Central memory CD8-positive, alpha-beta T cell (primary cell): ENCODE results near the gene KPNA2.
"Not testable (repeated sequence)": the region's sequence is repeated elsewhere in the genome, so short reads cannot be mapped to it uniquely, and the experiment has no call there.

Source experiments
- ATAC-seq: fragments of 150-1000 bp; cut with Tn5 transposase; replicated peaks from 2 replicates; pipeline ENCODE4 v1.10.0; 2022; ENCODE audit warnings: mild to moderate bottlenecking, moderate FRiP score, moderate number of reproducible peaks; ENCODE audit not compliant: poor library complexity, severe bottlenecking; ENCODE audit errors: extremely low read depth
- DNase-seq, 2 donors: peaks; one replicate each; pipeline ENCODE4 v3.0.0; 2021; ENCODE audit warnings: low spot score in 2 of 2
- H3K27ac Mint-ChIP-seq: one replicate; pipeline ENCODE4 v1.8.0; 2022; ENCODE audit warnings: low read depth, mild to moderate bottlenecking, moderate library complexity, mixed read lengths
- H3K27me3 Mint-ChIP-seq: one replicate; pipeline ENCODE4 v1.8.0; 2022; ENCODE audit warnings: mixed read lengths
- H3K36me3 Mint-ChIP-seq: one replicate; pipeline ENCODE4 v1.8.0; 2022; ENCODE audit warnings: mild to moderate bottlenecking, moderate library complexity, mixed read lengths; ENCODE audit not compliant: insufficient read depth
- H3K4me1 Mint-ChIP-seq: one replicate; pipeline ENCODE4 v1.8.0; 2022; ENCODE audit warnings: mixed read lengths
- H3K4me3 Mint-ChIP-seq: one replicate; pipeline ENCODE4 v1.8.0; 2022; ENCODE audit warnings: mild to moderate bottlenecking, moderate library complexity, mixed read lengths
- H3K9me3 Mint-ChIP-seq: one replicate; pipeline ENCODE4 v1.8.0; 2022; ENCODE audit warnings: mixed read lengths

Gene KPNA2

GRCh38 chr17:68029512-68030215, 5.9 kb upstream of the KPNA2 start:
- no peaks in the 10 kb centered on the region for H3K4me1 Mint-ChIP-seq
- no peaks in the 10 kb centered on the region for H3K36me3 Mint-ChIP-seq
- DNase-seq (no peak), ATAC-seq (no peak)
- H3K27ac Mint-ChIP-seq, result no peak overlapping the region
- no peak overlapping the region for H3K4me3 Mint-ChIP-seq
- no peaks in the 10 kb centered on the region for H3K27me3 Mint-ChIP-seq
- no peaks in the 10 kb centered on the region for H3K9me3 Mint-ChIP-seq

- H3K36me3 Mint-ChIP-seq, result peaks cover 15% of the 10 kb centered on the region
- H3K27ac Mint-ChIP-seq, result no peak overlapping the region
- no peak overlapping the region for H3K4me3 Mint-ChIP-seq
- DNase-seq (no peak), ATAC-seq (no peak)
- H3K9me3 Mint-ChIP-seq, result no peaks in the 10 kb centered on the region
- H3K4me1 Mint-ChIP-seq, result peaks cover 10% of the 10 kb centered on the region
- H3K27me3 Mint-ChIP-seq, result no peaks in the 10 kb centered on the region
Observed at GRCh38 chr17:68033636-68034451, 1.7 kb upstream of the KPNA2 start.

DNA sequence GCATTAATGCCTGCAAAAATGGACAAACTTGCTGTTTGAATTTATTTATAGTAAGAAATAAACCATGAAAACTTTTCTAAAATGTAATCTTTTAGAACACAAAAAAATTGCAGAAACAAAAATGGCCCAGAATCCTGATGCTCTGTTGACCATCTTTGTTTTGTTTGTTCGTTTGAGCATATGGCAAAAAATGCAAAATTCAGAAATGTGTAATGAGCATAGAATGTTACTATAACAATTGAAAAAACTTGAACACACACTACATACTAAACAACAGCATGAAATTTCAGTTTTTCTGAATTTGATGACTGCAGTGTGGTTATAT, 1.1 kb upstream of the KPNA2 start:
- H3K27ac Mint-ChIP-seq, result no peak overlapping the region
- no peak for ATAC-seq
- H3K4me3 Mint-ChIP-seq, result no peak overlapping the region
- no peaks in the 10 kb centered on the region for H3K27me3 Mint-ChIP-seq
- peaks cover 21% of the 10 kb centered on the region for H3K36me3 Mint-ChIP-seq
- no peak for DNase-seq
- H3K9me3 Mint-ChIP-seq, result no peaks in the 10 kb centered on the region
- H3K4me1 Mint-ChIP-seq, result peaks cover 10% of the 10 kb centered on the region

DNA sequence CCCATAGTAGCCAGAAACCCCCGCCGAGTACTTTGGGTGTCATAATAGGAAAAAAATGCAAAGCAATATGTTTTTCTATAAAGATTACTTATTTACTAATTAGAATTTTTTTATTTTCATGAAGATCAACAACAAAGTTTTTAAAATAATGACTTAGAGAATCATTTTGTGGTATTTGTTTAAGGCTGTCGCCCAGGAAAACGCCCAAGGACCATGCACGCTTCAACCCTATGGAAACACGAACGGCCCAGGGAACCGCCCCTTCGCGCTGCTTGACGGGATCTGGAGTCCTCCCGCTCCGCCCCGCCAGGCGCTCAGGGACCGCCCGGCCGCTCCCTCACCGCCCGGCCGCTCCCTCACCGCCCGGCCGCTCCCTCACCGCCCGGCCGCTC, 408 bp upstream of the KPNA2 start:
- ATAC-seq (peak; percentile 78), DNase-seq (peak in 1 of 2 donors; percentile 69)
- no peaks in the 10 kb centered on the region for H3K9me3 Mint-ChIP-seq
- H3K4me1 Mint-ChIP-seq, result peaks cover 10% of the 10 kb centered on the region
- H3K4me3 Mint-ChIP-seq, result peak overlapping the region; percentile 82
- peaks cover 26% of the 10 kb centered on the region for H3K36me3 Mint-ChIP-seq
- H3K27ac Mint-ChIP-seq, result peak overlapping the region; percentile 82
- H3K27me3 Mint-ChIP-seq, result no peaks in the 10 kb centered on the region

- peak overlapping the region; percentile 82 for H3K27ac Mint-ChIP-seq
- peak overlapping the region; percentile 82 for H3K4me3 Mint-ChIP-seq
- no peaks in the 10 kb centered on the region for H3K9me3 Mint-ChIP-seq
- ATAC-seq, result no peak
- no peak for DNase-seq
- peaks cover 39% of the 10 kb centered on the region for H3K36me3 Mint-ChIP-seq
- no peaks in the 10 kb centered on the region for H3K27me3 Mint-ChIP-seq
- H3K4me1 Mint-ChIP-seq, result peaks cover 10% of the 10 kb centered on the region
Observed at GRCh38 chr17:68036304-68037147, 991 bp downstream of the KPNA2 start.

DNA sequence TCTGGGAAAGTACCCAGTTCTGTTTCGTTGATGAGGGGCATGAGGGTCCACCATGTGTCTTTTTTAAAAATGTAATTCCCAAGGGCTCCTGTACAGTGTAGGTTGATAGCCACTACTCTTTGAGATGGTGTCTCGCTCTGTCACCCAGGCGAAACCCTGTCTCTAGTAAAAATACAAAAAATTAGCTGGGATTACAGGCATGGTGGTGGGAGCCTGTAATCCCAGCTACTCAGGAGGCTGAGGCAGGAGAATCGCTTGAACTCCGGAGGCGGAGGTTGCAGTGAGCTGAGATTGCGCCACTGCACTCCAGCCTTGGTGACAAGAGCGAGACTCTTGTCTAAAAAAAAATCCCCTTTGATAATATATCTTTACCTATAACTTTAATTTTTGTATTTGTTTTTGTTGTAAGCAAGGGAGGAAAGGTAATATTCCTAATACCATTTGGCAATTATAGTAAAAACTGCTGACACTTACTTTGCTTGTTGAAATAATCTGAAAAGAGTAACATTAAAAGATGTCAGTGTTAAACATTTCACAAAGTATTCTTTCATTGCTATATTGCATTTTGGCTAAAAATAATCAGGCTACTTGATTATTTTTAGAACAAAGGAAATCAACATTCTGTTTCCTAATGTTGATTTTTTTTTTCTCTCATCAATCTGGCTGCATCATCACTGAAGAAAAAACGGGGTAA, 11.8 kb downstream of the KPNA2 start:
- Mint-ChIP-seq H3K36me3 (peaks cover 47% of the 10 kb centered on the region), H3K4me3 (no peak overlapping the region), H3K27ac (no peak overlapping the region), H3K4me1 (no peaks in the 10 kb centered on the region), H3K27me3 (no peaks in the 10 kb centered on the region), H3K9me3 (no peaks in the 10 kb centered on the region)
- no peak for DNase-seq
- no peak for ATAC-seq

- H3K36me3 Mint-ChIP-seq, result peaks cover 41% of the 10 kb centered on the region
- not testable (repeated sequence) for DNase-seq, H3K4me1 Mint-ChIP-seq, H3K27me3 Mint-ChIP-seq, H3K4me3 Mint-ChIP-seq, H3K27ac Mint-ChIP-seq, H3K9me3 Mint-ChIP-seq, ATAC-seq
Observed at GRCh38 chr17:68047890-68048542, 12.5 kb downstream of the KPNA2 start.

GRCh38 chr17:68048996-68049395, 13.5 kb downstream of the KPNA2 start:
- Mint-ChIP-seq H3K27me3 (no peaks in the 10 kb centered on the region), H3K4me3 (no peak overlapping the region), H3K27ac (peak overlapping the region; percentile 32), H3K36me3 (peaks cover 31% of the 10 kb centered on the region), H3K9me3 (no peaks in the 10 kb centered on the region), H3K4me1 (no peaks in the 10 kb centered on the region)
- no peak for ATAC-seq
- DNase-seq, result no peak

GRCh38 chr17:68049812-68050437, 14.4 kb downstream of the KPNA2 start:
- not testable (repeated sequence) for H3K4me3 Mint-ChIP-seq, ATAC-seq, H3K4me1 Mint-ChIP-seq, H3K27me3 Mint-ChIP-seq, H3K9me3 Mint-ChIP-seq, DNase-seq
- Mint-ChIP-seq H3K36me3 (peaks cover 22% of the 10 kb centered on the region), H3K27ac (peak overlapping the region; percentile 46)

- not testable (repeated sequence) for H3K27ac Mint-ChIP-seq, H3K27me3 Mint-ChIP-seq, H3K4me3 Mint-ChIP-seq, ATAC-seq, H3K36me3 Mint-ChIP-seq, H3K9me3 Mint-ChIP-seq, DNase-seq, H3K4me1 Mint-ChIP-seq
Observed at GRCh38 chr17:68051321-68052312, 16.1 kb downstream of the KPNA2 start.

- ATAC-seq (no peak), DNase-seq (no peak)
- Mint-ChIP-seq H3K4me1 (peaks cover 7% of the 10 kb centered on the region), H3K4me3 (no peak overlapping the region), H3K27me3 (no peaks in the 10 kb centered on the region), H3K36me3 (peaks cover 2% of the 10 kb centered on the region), H3K27ac (no peak overlapping the region), H3K9me3 (no peaks in the 10 kb centered on the region)
Observed at GRCh38 chr17:68052810-68053209, 17.3 kb downstream of the KPNA2 start.
